ENCODE measurements around the gene PDE1C. TPM values are rescaled to one million over a fixed set of nuclear protein-coding genes. Genes with fewer than 3 reads are reported as not detected.

The PDE1C gene
- total RNA-seq, 2 donors from 2014 or later, result 0.26 to 0.60 TPM

- peaks cover 4% of the 10 kb centered on the region for H3K27me3 ChIP-seq (ENCODE audit: control insufficient read depth, insufficient read depth, low read length, poor library complexity, severe bottlenecking)
- H3K27ac ChIP-seq (ENCODE audit: low read depth, low read length), result no peak overlapping the region
- H3K9me3 ChIP-seq (ENCODE audit: control insufficient read depth, low read length), result peaks cover 14% of the 10 kb centered on the region
- H3K9ac ChIP-seq (ENCODE audit: extremely low read depth, low read length, poor library complexity, severe bottlenecking), result no peak overlapping the region
- no peak overlapping the region for H3K4me3 ChIP-seq (ENCODE audit: low read length)
- H3K36me3 ChIP-seq (ENCODE audit: control insufficient read depth, insufficient read depth, low read length), result no peaks in the 10 kb centered on the region
- DNase-seq, result peak; percentile 61
- no peak overlapping the region for H3K27ac Mint-ChIP-seq
- peak; percentile 80 for TF ChIP-seq CTCF (conservative IDR thresholded peaks at IDR 0.05)
- no peaks in the 10 kb centered on the region for H3K36me3 Mint-ChIP-seq (ENCODE audit: low read depth)
- H3K27me3 Mint-ChIP-seq (ENCODE audit: insufficient read depth), result peaks cover 12% of the 10 kb centered on the region
- peaks cover 28% of the 10 kb centered on the region for H3K4me1 Mint-ChIP-seq
- peaks cover 5% of the 10 kb centered on the region for H3K4me1 ChIP-seq (ENCODE audit: control insufficient read depth, insufficient read depth, low read length)
- H3K9me3 Mint-ChIP-seq, result peaks cover 13% of the 10 kb centered on the region
- 76 to 83% methylated on average over 1 to 6 of the region's 6 CpGs for WGBS, 2 experiments (ENCODE audit: insufficient coverage in 1 of 2, insufficient read length in 1 of 2)
- H3K4me3 Mint-ChIP-seq, result no peak overlapping the region
Measured at GRCh38 chr7:32039000-32039756, 31.0 kb downstream of the PDE1C start.

GRCh38 chr7:32037650-32038198 is 32.5 kb downstream of the PDE1C start:
- Mint-ChIP-seq H3K9me3 (peaks cover 13% of the 10 kb centered on the region), H3K27ac (no peak overlapping the region), H3K27me3 (ENCODE audit: insufficient read depth) (peaks cover 12% of the 10 kb centered on the region), H3K4me3 (no peak overlapping the region), H3K4me1 (peaks cover 28% of the 10 kb centered on the region), H3K36me3 (ENCODE audit: low read depth) (no peaks in the 10 kb centered on the region)
- no peak for TF ChIP-seq CTCF (conservative IDR thresholded peaks at IDR 0.05)
- Histone ChIP-seq H3K27me3 (ENCODE audit: control insufficient read depth, insufficient read depth, low read length, poor library complexity, severe bottlenecking) (peaks cover 4% of the 10 kb centered on the region), H3K4me1 (ENCODE audit: control insufficient read depth, insufficient read depth, low read length) (peaks cover 5% of the 10 kb centered on the region), H3K9me3 (ENCODE audit: control insufficient read depth, low read length) (peaks cover 14% of the 10 kb centered on the region), H3K27ac (ENCODE audit: low read depth, low read length) (no peak overlapping the region), H3K36me3 (ENCODE audit: control insufficient read depth, insufficient read depth, low read length) (no peaks in the 10 kb centered on the region), H3K4me3 (ENCODE audit: low read length) (no peak overlapping the region), H3K9ac (ENCODE audit: extremely low read depth, low read length, poor library complexity, severe bottlenecking) (no peak overlapping the region)
- DNase-seq, result no peak

- Histone ChIP-seq H3K27ac (ENCODE audit: low read depth, low read length) (no peak overlapping the region), H3K4me3 (ENCODE audit: low read length) (no peak overlapping the region), H3K4me1 (ENCODE audit: control insufficient read depth, insufficient read depth, low read length) (peaks cover 5% of the 10 kb centered on the region), H3K27me3 (ENCODE audit: control insufficient read depth, insufficient read depth, low read length, poor library complexity, severe bottlenecking) (peaks cover 4% of the 10 kb centered on the region), H3K9ac (ENCODE audit: extremely low read depth, low read length, poor library complexity, severe bottlenecking) (no peak overlapping the region), H3K36me3 (ENCODE audit: control insufficient read depth, insufficient read depth, low read length) (no peaks in the 10 kb centered on the region), H3K9me3 (ENCODE audit: control insufficient read depth, low read length) (peaks cover 14% of the 10 kb centered on the region)
- WGBS, 2 experiments (ENCODE audit: insufficient coverage in 1 of 2, insufficient read length in 1 of 2), result 90% methylated on average over 2 of the region's 2 CpGs; no CpG with 5 or more reads in 1 of the 2 experiments
- no peaks in the 10 kb centered on the region for H3K36me3 Mint-ChIP-seq (ENCODE audit: low read depth)
- peaks cover 13% of the 10 kb centered on the region for H3K9me3 Mint-ChIP-seq
- H3K4me1 Mint-ChIP-seq, result peaks cover 28% of the 10 kb centered on the region
- no peak for TF ChIP-seq CTCF (conservative IDR thresholded peaks at IDR 0.05)
- H3K4me3 Mint-ChIP-seq, result no peak overlapping the region
- peaks cover 15% of the 10 kb centered on the region for H3K27me3 Mint-ChIP-seq (ENCODE audit: insufficient read depth)
- no peak overlapping the region for H3K27ac Mint-ChIP-seq
- DNase-seq, result no peak
Measured at GRCh38 chr7:32036557-32036956, 33.6 kb downstream of the PDE1C start.

All from endodermal cell (in vitro differentiated cells).